NCI-H69 (cell line): ENCODE results near the gene TRIOBP.
"Not testable (repeated sequence)": the region's sequence is repeated elsewhere in the genome, so short reads cannot be mapped to it uniquely, and the experiment has no call there.

Source experiments
- DNase-seq: peaks from one replicate; lab custom pipeline; 2025; lab: John Stamatoyannopoulos, UW

The TRIOBP gene, protein sequence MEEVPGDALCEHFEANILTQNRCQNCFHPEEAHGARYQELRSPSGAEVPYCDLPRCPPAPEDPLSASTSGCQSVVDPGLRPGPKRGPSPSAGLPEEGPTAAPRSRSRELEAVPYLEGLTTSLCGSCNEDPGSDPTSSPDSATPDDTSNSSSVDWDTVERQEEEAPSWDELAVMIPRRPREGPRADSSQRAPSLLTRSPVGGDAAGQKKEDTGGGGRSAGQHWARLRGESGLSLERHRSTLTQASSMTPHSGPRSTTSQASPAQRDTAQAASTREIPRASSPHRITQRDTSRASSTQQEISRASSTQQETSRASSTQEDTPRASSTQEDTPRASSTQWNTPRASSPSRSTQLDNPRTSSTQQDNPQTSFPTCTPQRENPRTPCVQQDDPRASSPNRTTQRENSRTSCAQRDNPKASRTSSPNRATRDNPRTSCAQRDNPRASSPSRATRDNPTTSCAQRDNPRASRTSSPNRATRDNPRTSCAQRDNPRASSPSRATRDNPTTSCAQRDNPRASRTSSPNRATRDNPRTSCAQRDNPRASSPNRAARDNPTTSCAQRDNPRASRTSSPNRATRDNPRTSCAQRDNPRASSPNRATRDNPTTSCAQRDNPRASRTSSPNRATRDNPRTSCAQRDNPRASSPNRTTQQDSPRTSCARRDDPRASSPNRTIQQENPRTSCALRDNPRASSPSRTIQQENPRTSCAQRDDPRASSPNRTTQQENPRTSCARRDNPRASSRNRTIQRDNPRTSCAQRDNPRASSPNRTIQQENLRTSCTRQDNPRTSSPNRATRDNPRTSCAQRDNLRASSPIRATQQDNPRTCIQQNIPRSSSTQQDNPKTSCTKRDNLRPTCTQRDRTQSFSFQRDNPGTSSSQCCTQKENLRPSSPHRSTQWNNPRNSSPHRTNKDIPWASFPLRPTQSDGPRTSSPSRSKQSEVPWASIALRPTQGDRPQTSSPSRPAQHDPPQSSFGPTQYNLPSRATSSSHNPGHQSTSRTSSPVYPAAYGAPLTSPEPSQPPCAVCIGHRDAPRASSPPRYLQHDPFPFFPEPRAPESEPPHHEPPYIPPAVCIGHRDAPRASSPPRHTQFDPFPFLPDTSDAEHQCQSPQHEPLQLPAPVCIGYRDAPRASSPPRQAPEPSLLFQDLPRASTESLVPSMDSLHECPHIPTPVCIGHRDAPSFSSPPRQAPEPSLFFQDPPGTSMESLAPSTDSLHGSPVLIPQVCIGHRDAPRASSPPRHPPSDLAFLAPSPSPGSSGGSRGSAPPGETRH (N-terminal part only)

DNA sequence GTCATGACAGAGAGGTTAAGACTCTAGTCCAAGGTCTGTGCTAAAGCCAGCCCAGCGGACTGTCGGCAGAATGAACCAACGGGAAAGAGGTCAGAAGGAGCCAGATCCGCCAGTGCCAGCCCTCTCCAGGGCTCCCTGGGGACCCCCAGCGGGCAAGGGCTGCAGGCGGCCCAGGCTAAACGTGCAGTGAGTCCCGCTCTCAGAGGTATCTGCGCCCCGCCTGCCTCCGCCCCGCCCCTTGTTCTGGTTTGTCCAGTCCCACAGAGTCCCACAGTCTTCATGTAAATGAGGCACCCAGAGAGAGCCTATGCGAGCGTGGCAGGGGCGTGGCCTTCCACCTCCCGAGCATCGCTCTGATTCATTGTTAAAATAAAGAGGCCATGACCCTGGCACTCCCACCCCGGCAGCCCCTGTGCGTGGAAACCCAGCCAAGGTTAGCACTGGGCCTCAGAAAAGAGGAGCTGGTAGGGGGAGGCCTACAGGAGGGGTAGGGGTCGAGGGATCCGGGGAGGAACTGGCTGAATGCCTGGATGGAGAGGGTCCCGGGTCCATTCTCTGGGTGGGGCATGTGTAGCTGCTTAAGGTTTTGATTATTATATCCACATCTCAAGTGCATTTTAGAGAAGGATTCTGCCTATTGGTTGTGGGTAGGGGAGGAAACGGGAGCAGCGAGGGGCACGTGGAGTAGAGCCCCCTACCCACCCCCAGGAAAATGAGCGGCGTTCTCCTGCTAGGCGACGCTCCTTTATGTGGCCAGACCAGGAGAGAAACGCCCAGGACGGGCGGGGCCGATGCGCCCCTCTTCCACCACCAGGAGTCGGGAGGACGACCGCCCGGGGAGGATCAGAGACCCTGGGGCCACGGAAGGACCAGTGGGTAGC, at the start of gene TRIOBP:
Gene TRIOBP, plus strand, starts transcription at position 392 of the 881 bp plus-strand sequence. CDS start 4,318 bp downstream, outside the sequence.
- DNase-seq, result peak; percentile 99

DNA sequence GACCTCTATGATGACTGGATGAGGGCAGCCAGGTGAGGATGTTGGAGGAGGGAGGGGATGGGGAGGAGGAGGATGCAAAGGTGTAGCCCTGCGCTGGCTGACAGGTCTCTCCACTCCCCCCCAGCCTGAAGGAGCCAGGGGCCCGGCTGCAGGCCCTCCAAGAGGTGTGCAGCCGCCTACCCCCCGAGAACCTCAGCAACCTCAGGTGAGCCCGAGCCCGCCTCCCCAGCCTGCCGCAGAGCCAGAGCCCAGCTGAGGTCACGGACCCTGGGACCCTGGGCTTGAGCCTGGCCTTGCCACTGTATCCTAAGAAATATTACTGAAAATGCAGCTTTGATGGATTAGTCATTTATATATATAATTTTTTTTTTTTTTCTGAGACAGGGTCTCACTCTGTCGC, 49.5 kb upstream of the TRIOBP start:
- DNase-seq, result no peak

DNA sequence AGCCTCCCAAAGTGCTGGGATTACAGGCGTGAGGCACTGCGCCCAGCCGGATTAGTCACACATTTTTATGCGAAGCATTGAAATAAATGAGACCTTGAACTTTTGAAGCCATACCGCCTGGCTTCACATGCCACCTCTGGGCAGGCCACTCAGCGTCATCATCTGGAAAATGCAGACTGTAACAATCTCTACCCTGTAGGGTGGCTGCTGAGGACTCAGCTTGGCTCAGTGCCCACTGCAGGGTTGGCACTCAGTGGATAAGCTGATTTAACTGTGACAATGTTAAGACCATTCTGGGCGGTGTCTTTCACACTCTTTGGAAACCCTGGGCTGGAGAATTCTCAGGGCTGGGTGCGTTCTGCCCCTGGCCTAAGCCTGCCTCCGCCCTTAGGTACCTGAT, 48.9 kb upstream of the TRIOBP start:
- DNase-seq, result no peak

DNA sequence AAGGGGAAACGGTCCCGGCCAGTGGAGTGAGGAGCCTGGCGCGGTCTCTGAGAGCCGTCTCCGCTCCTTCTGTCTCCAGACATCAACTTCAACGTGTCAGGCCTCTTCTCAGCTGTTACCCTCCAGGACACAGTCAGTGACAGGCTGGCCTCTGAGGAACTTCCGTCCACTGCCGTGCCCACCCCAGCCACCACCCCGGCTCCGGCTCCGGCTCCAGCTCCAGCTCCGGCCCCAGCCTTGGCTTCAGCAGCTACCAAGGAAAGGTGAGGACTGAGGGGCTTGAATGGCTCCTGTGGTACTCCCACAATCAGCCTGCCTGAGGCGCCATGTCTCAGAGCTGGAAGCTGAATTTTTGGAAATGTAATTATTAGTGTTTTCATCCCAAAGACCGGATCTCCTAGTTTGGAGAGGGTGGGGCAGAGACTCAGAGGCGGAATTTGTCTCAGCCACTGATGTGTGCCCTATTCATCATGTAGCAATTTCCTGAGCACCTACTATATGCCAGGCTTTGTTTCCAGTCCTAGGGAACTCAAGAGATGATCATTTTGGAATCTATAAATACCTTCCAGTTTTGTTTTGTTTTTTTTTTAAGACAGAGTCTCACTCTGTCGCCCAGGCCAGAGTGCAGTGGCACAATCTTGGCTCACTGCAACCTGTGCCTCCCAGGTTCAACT, 46.2 kb upstream of the TRIOBP start:
- no peak for DNase-seq

DNA sequence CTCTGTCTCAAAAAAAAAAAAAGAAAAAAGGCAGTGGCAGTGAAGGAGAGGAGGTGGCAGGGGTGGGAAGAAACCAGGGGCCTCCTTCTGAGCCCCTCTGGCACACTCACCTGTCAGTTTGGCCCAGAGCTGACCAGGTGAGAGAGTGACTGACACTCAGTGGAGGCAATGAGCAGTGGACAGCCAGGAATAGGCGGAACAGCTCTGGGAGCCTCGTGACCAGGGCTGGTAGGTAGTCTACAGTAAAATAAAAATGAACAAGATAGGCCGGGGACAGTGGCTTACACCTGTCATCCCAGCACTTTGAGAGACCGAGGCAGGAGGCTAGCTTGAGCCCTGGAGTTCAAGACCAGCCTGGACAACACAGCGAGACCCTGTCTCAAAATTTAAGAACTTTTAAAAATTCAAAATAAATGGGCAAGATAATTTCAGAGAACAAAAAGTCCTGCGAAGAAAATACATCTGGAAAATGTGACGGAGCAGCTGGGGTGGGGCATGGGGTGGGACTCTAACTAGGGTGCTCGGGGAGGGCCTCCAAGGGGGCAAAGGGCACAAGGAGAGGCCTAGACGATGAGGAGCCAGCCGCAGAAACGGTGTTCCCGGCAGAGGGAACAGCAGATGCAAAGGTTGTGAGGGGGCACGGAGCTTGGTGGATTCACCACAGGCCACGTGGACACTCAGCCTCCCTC, 42.1 kb upstream of the TRIOBP start:
- no peak for DNase-seq

DNA sequence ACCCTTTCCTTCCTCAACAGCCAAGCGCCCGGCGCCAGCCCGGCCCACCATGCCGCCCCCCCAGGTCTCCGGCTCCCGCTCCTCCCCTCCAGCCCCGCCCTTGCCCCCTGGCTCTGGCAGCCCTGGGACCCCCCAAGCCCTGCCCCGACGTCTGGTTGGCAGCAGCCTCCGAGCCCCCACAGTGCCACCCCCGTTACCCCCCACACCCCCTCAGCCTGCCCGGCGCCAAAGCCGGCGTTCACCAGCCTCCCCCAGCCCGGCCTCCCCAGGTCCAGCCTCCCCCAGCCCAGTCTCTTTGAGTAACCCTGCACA, 41.6 kb upstream of the TRIOBP start:
- DNase-seq, result no peak

DNA sequence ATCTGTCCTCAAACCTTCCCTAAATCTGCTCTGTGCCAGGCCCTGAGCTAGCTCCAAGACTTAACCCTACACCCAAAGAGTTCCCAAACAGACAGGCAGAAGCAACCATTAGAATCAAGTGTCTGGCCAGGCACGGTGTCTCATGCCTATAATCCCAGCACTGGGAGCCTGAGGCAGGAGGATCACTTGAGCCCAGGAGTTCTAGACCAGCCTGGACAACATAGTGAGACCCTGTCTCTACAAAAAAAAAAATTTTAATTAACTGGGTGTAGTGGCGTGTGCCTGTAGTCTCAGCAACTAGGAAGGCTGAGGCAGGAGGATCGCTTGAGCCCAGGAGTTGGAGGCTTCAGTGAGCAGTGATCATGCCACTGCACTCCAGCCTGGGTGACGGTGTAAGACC, 40.3 kb upstream of the TRIOBP start:
- not testable (repeated sequence) for DNase-seq

DNA sequence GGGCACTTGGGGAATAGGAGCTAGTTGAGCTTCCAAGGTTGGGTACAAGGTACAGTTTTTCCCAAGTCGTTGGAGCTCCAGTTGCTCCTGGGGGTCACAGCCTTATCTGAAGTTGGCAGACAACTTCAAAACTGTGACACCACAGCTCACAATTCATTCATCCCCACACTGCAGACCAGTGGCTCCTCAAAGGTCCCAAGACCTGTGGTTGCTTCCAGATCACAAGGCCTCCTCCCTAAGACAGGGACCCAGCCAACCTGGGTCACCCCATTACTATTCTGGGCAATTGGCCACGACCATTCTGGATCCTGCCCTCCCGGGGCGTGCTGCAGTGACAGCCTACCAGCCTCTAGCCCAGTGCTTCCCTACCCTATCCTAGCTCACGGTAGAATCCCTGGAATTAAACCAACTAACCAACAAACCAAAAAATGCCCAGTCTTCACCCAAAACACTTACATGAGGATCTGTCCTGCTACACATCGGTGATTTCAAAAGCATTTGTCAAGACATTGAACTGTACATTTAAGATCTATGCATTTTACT, 39.2 kb upstream of the TRIOBP start:
- DNase-seq, result peak; percentile 56

DNA sequence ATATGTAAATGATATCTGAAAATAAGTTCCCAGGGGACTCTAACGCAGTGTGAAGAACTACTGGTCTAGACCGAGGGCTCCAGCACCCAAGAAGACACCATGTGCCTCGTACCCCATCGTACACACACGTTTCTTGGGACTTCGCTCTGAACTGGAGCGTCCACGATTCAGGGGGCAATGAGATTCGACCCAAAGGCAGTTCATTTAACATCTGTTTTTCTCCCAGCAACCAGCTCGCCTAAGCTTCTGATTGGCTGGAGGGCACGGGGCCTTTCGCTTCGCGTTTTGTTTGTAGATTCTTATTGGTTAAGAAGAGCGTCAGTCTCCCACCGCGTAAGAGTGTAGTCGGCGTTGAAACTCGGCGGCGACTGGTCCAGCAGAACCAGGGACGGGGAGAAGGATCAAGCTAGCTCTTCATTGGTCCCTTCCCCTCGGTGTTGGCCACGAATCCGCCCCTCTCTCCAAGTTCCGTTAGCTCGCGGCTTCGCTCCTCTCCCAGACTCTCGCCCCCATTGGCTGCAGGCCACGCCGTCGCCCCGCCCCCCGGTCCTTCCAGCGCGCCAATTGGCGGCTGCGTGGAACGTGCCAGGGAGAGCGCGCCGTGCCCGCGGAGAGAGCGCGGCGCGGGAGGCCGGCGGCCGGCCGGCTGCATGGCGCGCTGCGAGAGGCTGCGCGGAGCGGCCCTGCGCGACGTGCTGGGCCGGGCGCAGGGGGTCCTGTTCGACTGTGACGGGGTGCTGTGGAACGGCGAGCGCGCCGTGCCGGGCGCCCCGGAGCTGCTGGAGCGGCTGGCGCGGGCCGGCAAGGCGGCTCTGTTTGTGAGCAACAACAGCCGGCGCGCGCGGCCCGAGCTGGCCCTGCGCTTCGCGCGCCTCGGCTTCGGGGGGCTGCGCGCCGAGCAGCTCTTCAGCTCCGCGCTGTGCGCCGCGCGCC, 38.4 kb upstream of the TRIOBP start, which contains the start of gene PDXP:
Gene PDXP, plus strand, starts transcription at position 591 of the 933 bp plus-strand sequence. Its CDS starts 60 bp downstream, at position 651.
- DNase-seq, result peak; percentile 100

DNA sequence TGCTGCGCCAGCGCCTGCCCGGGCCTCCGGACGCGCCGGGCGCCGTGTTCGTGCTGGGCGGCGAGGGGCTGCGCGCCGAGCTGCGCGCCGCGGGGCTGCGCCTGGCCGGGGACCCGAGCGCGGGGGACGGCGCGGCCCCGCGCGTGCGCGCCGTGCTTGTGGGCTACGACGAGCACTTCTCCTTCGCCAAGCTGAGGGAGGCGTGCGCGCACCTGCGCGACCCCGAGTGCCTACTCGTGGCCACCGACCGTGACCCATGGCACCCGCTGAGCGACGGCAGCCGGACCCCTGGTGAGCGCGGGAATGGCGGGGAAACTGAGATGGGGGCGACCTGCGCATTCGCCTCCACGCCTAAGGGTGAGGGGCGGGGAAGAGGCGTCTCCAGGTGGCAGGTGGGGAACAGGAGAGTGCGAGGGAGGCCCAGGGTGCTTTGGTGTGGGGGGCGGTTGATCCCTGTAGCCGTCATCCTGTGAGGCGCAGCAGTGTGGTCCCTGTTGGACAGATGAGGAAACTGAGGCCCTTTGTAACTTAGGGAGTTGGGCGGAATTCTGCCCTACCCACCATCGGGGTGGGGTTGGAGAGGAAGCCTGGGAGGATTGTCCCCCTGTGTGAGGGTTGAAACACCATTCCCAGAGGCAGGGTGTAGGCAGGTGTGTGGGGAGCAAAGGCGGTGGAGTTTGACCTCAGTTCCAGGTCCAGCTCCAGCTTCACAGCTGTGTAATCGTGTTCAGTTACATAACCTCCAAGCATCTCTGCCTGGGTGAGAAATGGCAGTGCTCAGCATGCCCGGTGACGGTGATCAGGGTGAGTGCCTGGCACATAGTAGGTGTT, 37.6 kb upstream of the TRIOBP start:
- DNase-seq, result peak; percentile 75

DNA sequence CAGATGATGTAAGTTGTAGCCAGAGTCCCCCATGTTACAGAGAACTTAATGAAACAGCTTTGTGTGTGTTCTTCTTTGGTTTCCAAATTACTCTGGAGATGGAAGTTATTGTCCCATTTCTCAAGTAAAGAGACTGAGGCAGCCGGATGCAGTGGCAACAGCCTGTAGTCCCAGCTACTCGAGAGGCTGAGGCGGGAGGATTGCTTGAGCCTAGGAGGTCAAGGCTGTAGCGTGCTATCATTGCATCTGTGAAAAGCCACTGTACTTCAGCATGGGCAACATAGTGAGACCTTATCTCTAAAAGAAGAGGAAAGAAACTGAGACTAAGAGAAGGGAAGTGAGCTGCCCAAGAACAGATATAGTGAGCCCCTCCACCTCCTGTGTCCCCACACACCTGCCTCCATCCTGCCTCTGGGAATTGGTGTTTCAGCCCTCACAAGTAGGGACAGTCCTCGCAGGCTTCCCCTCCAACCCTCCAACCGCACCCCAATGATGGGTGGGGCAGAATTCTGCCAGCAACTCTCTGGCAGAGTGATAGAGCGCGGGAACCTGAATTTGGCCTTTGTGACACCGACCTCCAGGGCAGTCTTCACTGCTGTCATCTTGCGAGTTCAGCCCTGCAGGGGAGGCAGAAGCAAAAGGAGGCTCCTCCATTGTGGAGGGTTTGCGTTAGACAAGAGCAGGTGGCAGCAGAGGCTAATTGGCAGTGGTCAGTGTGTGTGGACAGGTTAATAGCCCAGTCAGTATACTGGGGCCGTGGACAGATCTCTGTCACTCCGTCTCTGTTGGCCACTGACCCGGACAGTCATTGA, 36.7 kb upstream of the TRIOBP start:
- DNase-seq, result peak; percentile 38

DNA sequence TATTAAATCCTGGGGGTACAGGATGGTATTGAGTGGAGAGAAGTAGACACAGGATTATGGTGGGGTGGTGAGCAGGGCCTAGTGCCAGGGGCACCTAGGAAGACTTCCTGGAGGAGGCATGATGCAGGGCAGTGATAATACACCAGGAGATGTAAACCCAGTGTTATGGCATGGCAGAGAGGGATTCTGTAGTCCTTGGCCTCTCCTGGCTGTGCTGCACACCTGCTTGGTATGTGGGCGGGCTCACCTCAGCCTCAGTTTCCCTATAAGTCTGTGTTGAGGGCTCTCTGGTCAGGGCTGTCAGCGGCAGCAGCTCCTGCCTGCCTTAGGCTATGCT, 36.2 kb upstream of the TRIOBP start:
- DNase-seq, result no peak

DNA sequence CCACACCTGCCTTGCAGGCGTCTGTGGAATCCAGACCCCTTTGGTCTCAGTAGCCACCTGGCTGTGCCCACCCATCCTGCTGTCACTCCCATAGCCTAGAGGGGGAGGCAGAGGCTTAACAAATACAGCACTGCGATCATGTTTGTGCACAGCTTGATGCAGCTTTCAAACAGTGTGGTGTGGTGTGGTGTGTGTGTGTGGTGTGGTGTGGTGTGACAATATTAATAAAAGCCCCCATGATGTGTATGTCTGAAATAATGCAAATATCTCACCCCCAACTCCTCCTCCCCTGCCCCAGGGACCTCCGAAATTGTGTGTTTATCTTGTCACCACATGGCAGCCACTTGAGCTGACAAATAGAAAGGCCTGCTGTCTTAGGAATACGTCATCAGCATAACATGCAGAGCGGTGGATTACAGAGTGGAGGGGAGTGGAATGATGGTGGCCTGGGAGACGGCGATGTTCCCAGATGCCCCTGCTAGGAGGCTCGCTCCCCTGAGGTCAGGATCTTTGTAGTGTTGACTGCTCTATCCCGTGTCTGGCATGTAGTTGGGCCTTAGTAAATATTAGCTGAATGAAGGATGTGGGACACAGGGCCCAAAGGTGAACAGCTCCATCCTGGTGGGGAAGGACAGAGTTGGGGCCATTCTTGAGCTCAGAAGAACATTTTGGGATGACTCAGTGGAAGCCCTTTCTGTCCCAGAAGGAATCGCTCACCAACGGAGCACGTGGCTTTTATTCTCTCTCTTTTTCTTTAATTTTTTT, 35.5 kb upstream of the TRIOBP start:
- peak; percentile 94 for DNase-seq

DNA sequence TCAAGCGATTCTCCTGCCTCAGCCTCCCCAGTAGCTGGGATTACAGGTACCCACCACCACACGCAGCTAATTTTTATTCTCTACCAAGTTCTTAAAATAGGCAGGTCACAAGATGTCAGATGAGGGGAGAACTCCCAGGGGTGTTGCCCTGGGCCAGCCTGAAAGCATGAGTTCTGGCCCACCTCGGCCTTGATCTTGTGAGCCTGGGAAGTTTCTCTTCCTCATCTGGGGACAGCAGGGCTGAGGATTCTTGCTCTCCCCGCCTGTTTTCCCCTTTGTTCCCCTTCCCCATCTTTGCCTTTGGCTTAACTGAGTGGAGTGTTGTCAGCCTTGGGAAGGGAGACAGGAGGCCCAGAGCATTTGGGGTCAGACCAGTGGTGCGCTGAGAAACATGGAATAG, 34.8 kb upstream of the TRIOBP start:
- no peak for DNase-seq

DNA sequence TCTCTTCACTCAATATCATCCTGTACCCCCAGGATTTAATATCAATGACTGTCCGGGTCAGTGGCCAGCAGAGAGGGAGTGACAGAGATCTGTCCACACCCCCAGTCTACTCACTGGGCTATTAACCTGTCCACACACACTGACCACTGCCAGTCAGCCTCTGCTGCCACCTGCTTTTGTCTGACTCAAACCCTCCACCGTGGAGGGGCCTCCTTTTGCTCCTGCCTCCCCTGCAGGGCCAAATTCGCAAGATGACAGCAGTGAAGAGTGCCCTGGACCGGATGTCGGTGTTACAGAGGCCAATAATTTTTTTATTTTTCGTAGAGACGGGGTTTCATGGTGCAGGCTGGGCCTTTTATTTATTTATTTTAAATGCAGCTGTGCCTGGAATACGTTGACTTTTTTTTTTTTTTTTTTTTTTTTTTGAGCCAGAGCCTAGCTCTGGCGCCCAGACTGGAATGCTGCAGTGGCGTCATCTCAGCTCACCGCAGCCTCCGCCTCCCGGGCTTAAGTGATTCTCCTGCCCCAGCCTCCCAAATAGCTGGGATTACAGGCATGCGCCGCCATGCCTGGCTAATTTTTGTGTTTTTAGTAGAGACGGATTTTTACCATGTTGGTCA, 33.2 kb upstream of the TRIOBP start:
- no peak for DNase-seq
